Right ventricle myocardium inferior (tissue), 1 donor: Measurements from ENCODE around the gene EXPH5. TPM values are rescaled to one million over a fixed set of nuclear protein-coding genes. Genes with fewer than 3 reads are reported as not detected.
A peak's percentile ranks its signal among the peaks of the same experiment; 100 is the strongest.
"Not testable (repeated sequence)": the region's sequence is repeated elsewhere in the genome, so short reads cannot be mapped to it uniquely, and the experiment has no call there.

ENCODE experiments used
- ATAC-seq: fragments of 200-7000 bp; cut with Tn5 transposase; one replicate; pipeline ENCODE4 v1.9.1; 2020; ENCODE audit warnings: mild to moderate bottlenecking, moderate library complexity
- DNase-seq: peaks from one replicate; pipeline ENCODE4 v3.0.0; 2021; ENCODE audit errors: missing footprints
- intact Hi-C: fragments of 100-400 bp; cut with DNase I; formaldehyde crosslinking; loops from one replicate; pipeline ENCODE4 v1.11.0; 2022
- total RNA-seq: library from RNA; stranded (reverse); fragmentation: NEBNext Ultra II Directional; extraction: Animal tissue kit (Norgen Biotek cat#: 25700); gene quantifications from one replicate; pipeline ENCODE4 v1.2.1, GENCODE V29; 2021
- donor health status: DM: no; HTN: yes; CAD: no; lungs with severe emphysema.

Gene EXPH5
- total RNA-seq, 1 donor from 2014 or later: 2.2 TPM

DNA sequence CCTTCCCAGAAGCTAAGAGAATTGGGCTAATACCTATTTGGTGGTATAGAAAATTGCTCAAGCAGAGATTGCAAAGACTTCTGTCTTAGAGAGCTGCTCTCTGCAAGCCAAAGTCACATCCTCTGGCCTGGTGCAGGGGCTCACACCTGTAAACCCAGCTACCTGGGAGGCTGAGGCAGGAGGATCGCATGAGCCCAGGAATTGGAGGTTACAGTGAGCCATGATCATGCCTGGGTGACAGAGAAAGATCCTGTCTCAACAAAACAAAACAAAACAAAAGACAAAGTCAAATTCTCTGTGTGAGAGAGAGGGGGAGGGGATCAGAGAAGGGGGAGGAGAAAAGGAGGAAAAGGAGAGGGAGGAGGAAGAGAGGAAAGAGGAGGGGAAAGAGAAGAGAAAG lies 15.0 kb upstream of the EXPH5 start:
- no peak for DNase-seq
- intact Hi-C loops: no loop called here
- no peak for ATAC-seq

GRCh38 chr11:108606495-108607160 lies 13.1 kb upstream of the EXPH5 start:
- intact Hi-C loops: no loop called here

DNA sequence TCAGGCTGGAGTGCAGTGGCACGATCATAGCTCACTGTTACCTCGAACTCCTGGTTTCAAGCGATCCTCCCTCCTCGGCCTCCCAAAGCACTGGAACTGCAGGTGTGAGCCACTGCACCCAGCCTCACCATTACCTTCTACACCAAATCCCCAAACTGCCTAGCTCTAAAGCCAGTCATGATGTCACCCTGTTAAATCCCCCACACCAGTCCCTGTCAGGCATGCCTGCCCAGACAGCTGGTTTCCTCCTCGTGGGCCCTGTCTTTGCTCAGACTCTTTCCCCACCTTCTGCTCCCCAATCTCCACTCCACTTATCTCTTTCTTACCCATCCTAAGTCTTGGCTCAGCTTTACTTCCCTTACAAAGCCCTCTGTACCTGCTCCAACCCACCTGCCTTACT lies 12.5 kb upstream of the EXPH5 start:
- intact Hi-C loops: no loop called here
- DNase-seq (no peak), ATAC-seq (no peak)

More at GRCh38 chr11:108606495-108607160, 13.1 kb upstream of the EXPH5 start:
- no peak for ATAC-seq
- DNase-seq: no peak

GRCh38 chr11:108602818-108603217 lies 9.2 kb upstream of the EXPH5 start:
- ATAC-seq, DNase-seq, intact Hi-C loops: not testable (repeated sequence)

- no peak for ATAC-seq
- intact Hi-C loops: no loop called here
- no peak for DNase-seq
Measured at GRCh38 chr11:108601150-108601549, 7.6 kb upstream of the EXPH5 start.

DNA sequence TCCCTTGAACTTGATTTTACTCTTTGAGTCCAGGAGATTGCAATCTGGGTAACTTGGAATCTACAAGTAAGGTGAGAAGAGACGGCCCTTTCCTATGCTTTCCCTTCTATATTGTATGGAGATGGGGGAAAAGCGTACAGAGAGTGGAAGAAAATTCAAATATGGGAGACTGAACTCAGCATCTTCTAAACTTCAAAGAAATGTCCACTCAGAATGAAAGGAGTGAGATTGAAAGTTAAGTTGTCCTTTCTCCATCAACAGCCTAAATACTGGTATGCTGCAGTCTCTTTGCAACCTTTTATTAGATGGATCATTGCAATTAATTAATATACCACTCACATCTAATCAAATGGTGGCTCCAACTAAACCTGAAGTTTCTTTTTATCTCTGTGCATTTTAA lies 6.4 kb upstream of the EXPH5 start:
- DNase-seq (no peak), ATAC-seq (no peak)
- intact Hi-C loops: no loop called here

DNA sequence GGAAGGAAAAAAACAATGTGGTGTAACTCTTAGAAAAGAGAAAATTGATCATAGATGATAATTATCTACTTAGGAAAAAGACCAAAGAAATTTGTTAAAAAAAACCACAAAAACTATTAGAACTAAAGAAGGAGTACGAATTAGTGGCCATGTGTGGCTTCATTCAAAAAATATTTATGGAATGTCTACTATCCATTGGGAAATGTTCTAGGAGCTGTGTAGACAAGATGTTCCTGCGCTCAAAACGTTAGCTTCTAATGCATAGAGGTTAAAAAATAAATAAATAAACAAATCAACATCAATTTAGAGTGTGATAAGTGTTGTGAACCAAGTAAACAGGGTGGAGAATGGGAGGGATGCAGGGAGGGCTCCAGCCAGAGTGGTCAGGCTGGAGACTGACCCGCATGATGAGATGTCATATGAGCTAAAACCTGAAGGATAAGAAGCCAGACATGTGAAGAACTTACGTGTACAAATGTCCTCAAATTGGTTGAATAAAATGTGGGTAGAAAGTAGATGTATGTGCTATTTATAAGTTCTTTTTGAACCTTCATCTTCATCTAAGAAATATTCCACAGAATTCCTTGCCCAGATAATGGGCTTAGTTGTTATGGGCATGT lies 4.3 kb upstream of the EXPH5 start:
- ATAC-seq (no peak), DNase-seq (no peak)
- intact Hi-C loops: no loop called here

DNA sequence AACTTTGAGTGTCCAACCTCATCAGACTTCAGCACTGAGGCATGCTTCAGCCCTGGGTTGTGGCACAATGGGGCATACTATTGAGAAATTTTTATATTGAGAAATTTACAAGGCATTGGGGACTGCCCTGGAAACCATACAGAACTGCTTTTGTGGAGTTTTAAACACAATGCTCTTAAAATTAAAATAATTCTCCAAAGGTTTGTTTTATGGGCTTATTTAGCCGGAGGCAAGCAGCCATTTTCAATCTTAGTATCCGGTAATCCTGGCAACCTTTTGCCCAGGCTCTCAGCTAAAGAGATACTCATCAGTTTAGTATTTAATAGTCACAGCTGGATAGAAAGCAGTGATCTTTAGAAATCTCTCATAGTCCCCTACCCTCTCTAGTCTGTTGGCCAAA lies 3.1 kb upstream of the EXPH5 start:
- no peak for DNase-seq
- ATAC-seq: no peak
- intact Hi-C loops: no loop called here

- intact Hi-C loops: loop anchor here (5.0 kb wide), 2 partner anchors 53 to 127 kb away; partner anchors contain the start of gene C11orf65
- ATAC-seq: no peak
- no peak for DNase-seq
Measured at GRCh38 chr11:108593923-108594434, 411 bp upstream of the EXPH5 start.

GRCh38 chr11:108592591-108593213 lies 866 bp downstream of the EXPH5 start:
- ATAC-seq: peak; percentile 22
- DNase-seq: peak; percentile 66
- intact Hi-C loops: loop anchor here (5.0 kb wide), 2 partner anchors 55 to 125 kb away; partner anchors contain the start of gene C11orf65

DNA sequence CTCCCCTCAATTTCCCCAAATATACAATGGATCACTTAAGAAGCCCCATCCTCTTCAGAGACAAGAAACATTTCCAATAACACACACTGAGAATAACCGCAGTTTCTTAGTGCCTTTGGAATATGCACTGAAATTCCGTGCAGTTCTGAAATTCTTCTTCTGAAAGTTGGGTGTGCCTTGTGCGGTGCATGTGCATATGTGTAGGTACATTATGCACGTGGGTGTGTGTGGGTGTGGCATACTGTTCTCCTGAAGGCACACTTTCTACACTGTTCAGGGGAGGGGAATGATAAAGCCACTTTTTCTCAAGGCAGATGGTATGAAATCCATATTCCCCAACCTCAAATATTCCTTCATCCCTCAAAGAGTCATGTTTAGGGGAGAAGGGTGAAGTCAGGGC lies 1.7 kb downstream of the EXPH5 start:
- intact Hi-C loops: loop anchor here (5.0 kb wide), 2 partner anchors 55 to 125 kb away; partner anchors contain the start of gene C11orf65
- ATAC-seq: no peak

GRCh38 chr11:108589136-108589535 lies 4.4 kb downstream of the EXPH5 start:
- DNase-seq: no peak
- no peak for ATAC-seq
- intact Hi-C loops: no loop called here

More for the DNA sequence above, 1.7 kb downstream of the EXPH5 start:
- no peak for DNase-seq

GRCh38 chr11:108588287-108588686 lies 5.3 kb downstream of the EXPH5 start:
- no peak for ATAC-seq
- no peak for DNase-seq
- intact Hi-C loops: no loop called here

DNA sequence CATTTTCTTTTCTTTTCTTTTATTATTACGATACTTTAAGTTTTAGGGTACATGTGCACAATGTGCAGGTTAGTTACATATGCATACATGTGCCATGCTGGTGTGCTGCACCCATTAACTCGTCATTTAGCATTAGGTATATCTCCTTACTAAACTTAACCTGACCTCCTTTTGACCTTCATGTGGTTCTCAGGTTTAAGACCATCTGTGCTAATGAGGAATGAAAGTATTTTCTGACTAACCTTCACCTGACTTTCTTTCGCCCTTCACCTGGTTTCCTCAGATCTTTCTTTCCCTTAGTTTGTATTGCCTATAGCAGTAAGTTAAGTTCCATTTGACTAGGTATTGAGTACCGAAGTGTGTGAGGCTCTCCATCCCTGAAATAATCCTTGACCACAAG lies 6.5 kb downstream of the EXPH5 start:
- DNase-seq: no peak
- intact Hi-C loops: no loop called here

GRCh38 chr11:108586600-108586999 lies 7.0 kb downstream of the EXPH5 start:
- ATAC-seq (no peak), DNase-seq (no peak)
- intact Hi-C loops: no loop called here

More for the DNA sequence above, 6.5 kb downstream of the EXPH5 start:
- no peak for ATAC-seq

DNA sequence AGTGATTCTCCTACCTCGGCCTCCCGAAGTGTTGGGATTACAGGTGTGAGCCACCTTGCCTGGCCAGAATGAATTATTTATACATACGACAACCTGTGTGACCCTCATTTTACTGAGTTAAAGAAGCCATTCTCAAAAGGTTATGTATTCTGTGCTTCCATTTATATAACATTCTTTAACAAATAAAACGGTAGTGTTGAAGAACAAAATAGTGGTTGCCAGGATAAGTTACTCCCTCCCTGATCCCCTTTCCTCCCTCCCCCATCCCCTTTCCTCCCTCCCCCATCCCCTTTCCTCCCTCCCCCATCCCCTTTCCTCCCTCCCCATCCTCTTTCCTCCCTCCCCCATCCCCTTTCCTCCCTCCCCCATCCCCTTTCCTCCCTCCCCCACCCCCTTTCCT lies 7.4 kb downstream of the EXPH5 start:
- DNase-seq, intact Hi-C loops, ATAC-seq: not testable (repeated sequence)

DNA sequence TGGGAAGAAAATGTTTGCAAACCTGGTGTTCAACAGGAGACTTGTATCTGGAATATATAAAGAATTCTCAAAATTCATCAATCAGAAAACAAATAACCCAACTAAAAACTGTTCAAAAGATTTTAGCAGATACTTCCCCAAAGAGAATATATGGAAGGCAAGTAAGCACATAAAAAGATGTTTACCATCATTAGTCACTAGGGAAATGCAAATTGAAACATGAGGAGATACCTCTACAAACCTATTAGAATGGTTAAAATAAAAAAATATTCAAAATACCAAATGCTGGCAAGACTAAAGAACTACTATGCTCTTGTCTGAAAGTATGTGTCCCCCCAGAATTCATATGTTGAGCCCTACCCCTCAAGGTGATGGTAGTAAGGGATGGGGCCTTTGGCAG lies 8.6 kb downstream of the EXPH5 start:
- intact Hi-C loops: no loop called here
- DNase-seq (no peak), ATAC-seq (no peak)

DNA sequence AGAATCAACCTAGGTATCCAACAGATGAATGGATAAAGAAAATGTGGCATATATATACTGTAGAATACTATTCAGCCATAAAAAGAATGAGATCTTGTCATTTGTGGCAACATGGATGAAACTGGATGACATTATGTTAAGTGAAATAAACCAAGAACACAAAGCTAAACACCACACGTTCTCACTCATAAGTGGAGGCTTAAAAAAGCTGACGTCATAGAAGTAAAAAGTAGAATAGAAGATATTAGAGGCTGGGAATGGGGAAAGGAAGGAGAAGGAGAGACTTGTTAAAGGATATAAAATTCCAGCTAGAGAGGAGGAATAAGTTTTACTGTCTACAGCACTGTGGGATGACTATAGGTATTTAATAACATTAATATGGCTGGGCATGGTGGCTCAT lies 12.9 kb downstream of the EXPH5 start:
- ATAC-seq (no peak), DNase-seq (no peak)
- intact Hi-C loops: no loop called here

DNA sequence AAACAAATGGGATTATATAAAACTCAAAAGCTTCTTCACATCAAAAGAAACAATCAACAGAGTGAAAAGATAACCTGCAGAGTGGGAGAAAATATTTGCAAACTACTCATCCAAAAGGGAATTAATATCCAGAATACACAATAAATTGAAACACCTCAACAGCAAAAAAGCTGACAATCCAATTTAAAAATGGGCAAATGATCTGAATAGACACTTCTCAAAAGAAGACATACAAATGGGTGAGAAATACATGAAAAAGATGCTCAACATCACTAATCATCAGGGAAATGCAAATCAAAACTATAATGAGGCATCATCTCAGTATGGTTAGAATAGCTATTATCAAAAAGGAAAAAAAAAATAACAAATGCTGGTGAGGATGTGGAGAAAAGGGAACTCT lies 13.5 kb downstream of the EXPH5 start:
- no peak for ATAC-seq
- intact Hi-C loops: no loop called here
- no peak for DNase-seq

DNA sequence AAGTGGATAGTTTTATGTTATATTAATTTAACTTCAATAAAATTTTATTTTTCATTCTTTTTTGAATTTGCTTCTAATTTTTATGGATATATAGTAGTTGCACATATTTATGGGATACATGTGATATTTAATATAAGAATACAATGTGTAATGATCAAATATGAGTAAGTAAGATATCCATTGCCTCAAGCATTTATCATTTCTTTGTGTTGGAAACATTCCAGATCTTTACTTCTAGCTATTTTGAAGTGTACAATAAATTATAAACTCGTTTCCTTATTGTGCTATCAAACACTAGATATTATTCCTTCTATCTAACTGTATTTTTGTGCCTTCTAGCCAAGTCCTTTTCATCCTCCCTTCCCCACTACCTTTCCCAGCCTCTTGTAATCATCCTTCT lies 17.0 kb downstream of the EXPH5 start:
- intact Hi-C loops: no loop called here
- no peak for DNase-seq
- no peak for ATAC-seq
